Glutamatergic neuron (in vitro differentiated cells): ENCODE data around the gene JAK1. TPM values are rescaled to one million over a fixed set of nuclear protein-coding genes. Genes with fewer than 3 reads are reported as not detected.

Source experiments
- DNase-seq: peaks from one replicate; pipeline ENCODE4 v3.0.0; 2022
- H3K27ac Mint-ChIP-seq: one replicate; pipeline ENCODE4 v1.8.0; 2020; ENCODE audit warnings: mild to moderate bottlenecking, mixed read lengths, inconsistent platforms; ENCODE audit not compliant: unreplicated experiment
- H3K27me3 Mint-ChIP-seq: one replicate; pipeline ENCODE4 v1.8.0; 2020; ENCODE audit warnings: mild to moderate bottlenecking, moderate library complexity, mixed read lengths, inconsistent platforms; ENCODE audit not compliant: unreplicated experiment
- H3K36me3 Mint-ChIP-seq: one replicate; pipeline ENCODE4 v1.8.0; 2020; ENCODE audit warnings: mild to moderate bottlenecking, mixed read lengths, inconsistent platforms; ENCODE audit not compliant: unreplicated experiment
- H3K4me1 Mint-ChIP-seq: one replicate; pipeline ENCODE4 v1.8.0; 2020; ENCODE audit warnings: mild to moderate bottlenecking, low read depth, mixed read lengths, inconsistent platforms; ENCODE audit not compliant: unreplicated experiment
- H3K4me3 Mint-ChIP-seq: one replicate; pipeline ENCODE4 v1.8.0; 2020; ENCODE audit warnings: mild to moderate bottlenecking, mixed read lengths, inconsistent platforms; ENCODE audit not compliant: unreplicated experiment
- H3K9me3 Mint-ChIP-seq: one replicate; pipeline ENCODE4 v1.8.0; 2020; ENCODE audit warnings: mild to moderate bottlenecking, moderate library complexity, mixed read lengths, inconsistent platforms; ENCODE audit not compliant: unreplicated experiment
- total RNA-seq: library from RNA; stranded (reverse); fragmentation: NEBNext Ultra II Directional; extraction: Animal tissue kit (Norgen Biotek cat#: 25700); gene quantifications from one replicate; pipeline ENCODE4 v1.2.1, GENCODE V29; 2021; ENCODE audit not compliant: unreplicated experiment
- TF ChIP-seq, protein P1 (sequence below): fragments of 200-600 bp; sonication (generic); IDR thresholded peaks from one replicate; pipeline ENCODE4 v1.5.0; 2021; ENCODE audit not compliant: partially characterized antibody, unreplicated experiment

JAK1 gene
- total RNA-seq, 1 donor from 2014 or later: 16.9 TPM

DNA sequence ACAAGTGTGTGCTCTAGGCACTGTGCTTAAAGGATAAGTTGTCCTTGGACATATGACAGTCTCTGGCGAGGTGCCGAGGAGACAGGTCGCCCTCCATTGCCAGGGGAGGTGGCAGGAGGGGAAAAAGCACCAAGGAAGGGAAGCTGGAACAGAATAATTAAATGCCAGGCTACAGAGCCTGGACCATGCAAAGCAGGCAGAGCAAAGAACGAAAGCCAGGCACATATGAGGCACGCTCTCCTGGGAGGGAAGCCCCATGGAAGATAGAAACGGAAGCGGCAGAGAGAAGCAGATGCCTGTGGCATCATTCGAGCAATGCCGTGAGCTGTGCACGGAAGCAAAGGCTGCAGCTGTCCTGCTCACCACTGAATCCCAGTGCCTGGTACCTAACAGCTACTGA lies 91.2 kb downstream of the JAK1 start:
- TF ChIP-seq, protein P1, sequence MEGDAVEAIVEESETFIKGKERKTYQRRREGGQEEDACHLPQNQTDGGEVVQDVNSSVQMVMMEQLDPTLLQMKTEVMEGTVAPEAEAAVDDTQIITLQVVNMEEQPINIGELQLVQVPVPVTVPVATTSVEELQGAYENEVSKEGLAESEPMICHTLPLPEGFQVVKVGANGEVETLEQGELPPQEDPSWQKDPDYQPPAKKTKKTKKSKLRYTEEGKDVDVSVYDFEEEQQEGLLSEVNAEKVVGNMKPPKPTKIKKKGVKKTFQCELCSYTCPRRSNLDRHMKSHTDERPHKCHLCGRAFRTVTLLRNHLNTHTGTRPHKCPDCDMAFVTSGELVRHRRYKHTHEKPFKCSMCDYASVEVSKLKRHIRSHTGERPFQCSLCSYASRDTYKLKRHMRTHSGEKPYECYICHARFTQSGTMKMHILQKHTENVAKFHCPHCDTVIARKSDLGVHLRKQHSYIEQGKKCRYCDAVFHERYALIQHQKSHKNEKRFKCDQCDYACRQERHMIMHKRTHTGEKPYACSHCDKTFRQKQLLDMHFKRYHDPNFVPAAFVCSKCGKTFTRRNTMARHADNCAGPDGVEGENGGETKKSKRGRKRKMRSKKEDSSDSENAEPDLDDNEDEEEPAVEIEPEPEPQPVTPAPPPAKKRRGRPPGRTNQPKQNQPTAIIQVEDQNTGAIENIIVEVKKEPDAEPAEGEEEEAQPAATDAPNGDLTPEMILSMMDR: no peak
- H3K4me1 Mint-ChIP-seq: peaks cover 20% of the 10 kb centered on the region
- H3K9me3 Mint-ChIP-seq: no peaks in the 10 kb centered on the region
- H3K27me3 Mint-ChIP-seq: no peaks in the 10 kb centered on the region
- peak overlapping the region; percentile 41 for H3K27ac Mint-ChIP-seq
- peak; percentile 55 for DNase-seq
- peak overlapping the region; percentile 53 for H3K4me3 Mint-ChIP-seq
- no peaks in the 10 kb centered on the region for H3K36me3 Mint-ChIP-seq

DNA sequence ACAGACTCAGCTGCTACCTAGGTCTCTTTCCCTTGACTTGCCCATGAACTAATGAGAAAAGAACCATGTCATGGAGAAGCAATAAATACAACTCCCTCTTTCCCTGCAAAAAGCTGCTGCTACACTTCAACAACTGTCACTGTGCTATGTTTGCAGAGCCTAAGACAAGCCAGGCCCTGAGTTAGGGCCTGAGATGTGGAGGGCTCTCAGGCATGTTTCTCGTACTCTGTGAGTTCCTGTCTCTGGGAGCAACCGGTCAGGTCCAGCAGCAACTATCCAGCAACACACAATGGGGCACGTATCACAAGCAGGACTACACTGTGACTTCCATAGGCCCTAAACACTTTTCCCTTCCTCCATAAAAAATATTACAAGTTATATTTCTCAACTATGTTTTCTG lies 91.7 kb downstream of the JAK1 start:
- H3K4me3 Mint-ChIP-seq: no peak overlapping the region

DNA sequence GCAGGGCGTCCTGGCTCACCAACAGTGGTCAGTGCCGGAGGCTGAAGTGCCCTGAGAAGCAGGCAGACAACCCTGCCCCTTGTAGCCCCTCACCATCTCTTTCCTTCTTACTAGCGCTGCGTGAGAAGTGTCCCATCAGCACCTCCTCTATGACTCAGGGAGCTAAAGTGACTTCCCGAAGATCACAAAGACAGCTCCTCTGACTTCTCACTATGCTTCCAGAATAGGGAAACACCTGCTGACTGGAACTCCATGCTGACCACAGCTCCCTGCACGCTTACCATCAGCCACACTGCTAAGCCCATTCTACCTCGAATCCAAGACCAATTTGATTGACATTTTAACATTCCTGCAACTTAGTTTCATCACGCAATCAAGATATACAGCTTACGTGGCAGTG lies 92.8 kb downstream of the JAK1 start:
- peaks cover 13% of the 10 kb centered on the region for H3K4me1 Mint-ChIP-seq
- H3K4me3 Mint-ChIP-seq: no peak overlapping the region
- H3K27me3 Mint-ChIP-seq: no peaks in the 10 kb centered on the region
- no peaks in the 10 kb centered on the region for H3K9me3 Mint-ChIP-seq
- no peak for DNase-seq
- no peaks in the 10 kb centered on the region for H3K36me3 Mint-ChIP-seq
- TF ChIP-seq, protein P1: no peak
- no peak overlapping the region for H3K27ac Mint-ChIP-seq

More for the DNA sequence above, 91.7 kb downstream of the JAK1 start:
- Mint-ChIP-seq H3K36me3 (no peaks in the 10 kb centered on the region), H3K9me3 (no peaks in the 10 kb centered on the region), H3K27me3 (no peaks in the 10 kb centered on the region), H3K27ac (peak overlapping the region; percentile 60), H3K4me1 (peaks cover 20% of the 10 kb centered on the region)
- TF ChIP-seq, protein P1: no peak
- no peak for DNase-seq

DNA sequence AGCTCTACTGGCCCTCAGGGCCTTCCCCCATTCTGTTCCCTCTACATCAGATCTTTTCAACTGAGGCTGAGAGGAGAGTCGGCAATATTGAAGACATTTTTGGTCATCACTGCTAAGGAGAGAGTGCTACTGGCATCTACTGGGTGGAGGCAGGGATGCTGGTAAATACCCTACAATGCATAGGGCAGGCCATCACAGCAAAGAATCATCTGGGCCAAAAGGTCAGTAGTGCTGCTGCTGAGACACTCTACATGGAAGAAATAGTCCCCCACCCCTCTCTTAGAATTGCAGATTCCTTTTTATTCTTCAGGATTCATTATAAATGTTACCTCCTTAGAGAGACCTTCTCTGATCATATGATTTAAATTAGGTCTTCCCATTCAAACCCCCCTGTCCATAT lies 94.3 kb downstream of the JAK1 start:
- Mint-ChIP-seq H3K4me3 (no peak overlapping the region), H3K4me1 (peaks cover 13% of the 10 kb centered on the region), H3K36me3 (no peaks in the 10 kb centered on the region), H3K27me3 (no peaks in the 10 kb centered on the region), H3K9me3 (no peaks in the 10 kb centered on the region), H3K27ac (no peak overlapping the region)
- no peak for DNase-seq
- TF ChIP-seq, protein P1: no peak

DNA sequence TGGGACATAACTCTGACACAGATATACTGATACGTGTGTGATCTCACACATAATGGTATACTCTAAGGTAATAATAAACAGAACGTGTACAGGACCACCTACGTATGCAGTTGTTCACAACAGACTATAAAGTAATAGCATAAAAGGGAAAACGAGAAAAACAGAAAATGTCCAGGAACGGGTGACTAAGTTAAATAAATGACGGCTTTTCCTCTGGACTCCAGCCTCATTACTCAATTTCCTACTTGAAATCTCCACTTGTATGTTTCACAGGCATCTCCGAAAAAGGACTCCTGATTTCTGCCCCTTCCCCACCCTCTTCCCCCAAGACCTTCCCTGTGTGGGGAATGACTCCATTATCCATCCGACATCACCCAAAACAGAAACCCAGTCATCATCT lies 95.1 kb downstream of the JAK1 start:
- Mint-ChIP-seq H3K9me3 (no peaks in the 10 kb centered on the region), H3K27me3 (no peaks in the 10 kb centered on the region), H3K36me3 (no peaks in the 10 kb centered on the region), H3K4me1 (peaks cover 13% of the 10 kb centered on the region), H3K4me3 (no peak overlapping the region), H3K27ac (no peak overlapping the region)
- DNase-seq: no peak
- TF ChIP-seq, protein P1: no peak
